Measurements from ENCODE around the gene SHISAL2A. TPM values are rescaled to one million over a fixed set of nuclear protein-coding genes. Genes with fewer than 3 reads are reported as not detected.
"Not testable (repeated sequence)": the region's sequence is repeated elsewhere in the genome, so short reads cannot be mapped to it uniquely, and the experiment has no call there.

SHISAL2A gene
- total RNA-seq, 4 donors from 2014 or later, result not detected

DNA sequence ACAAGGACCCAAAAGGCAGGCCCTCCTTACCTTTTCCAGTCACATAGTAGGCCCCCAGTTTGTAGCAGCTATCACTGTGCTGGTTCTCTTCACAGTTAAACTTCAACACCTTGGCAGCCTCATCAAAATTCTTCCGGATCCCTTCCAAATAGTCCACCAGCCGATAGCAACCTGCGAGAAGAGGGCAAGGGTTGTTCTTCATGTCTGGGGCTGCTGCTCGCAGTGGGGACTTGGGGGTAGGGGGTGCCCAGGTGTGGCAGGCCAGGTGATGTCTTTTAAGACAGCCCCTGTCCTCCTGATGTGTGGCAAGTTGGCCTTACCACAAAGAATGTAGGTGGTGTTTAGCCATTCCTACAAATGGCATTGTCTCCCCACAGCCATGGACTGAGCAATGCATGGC is 59.7 kb downstream of the SHISAL2A start:
- no peak for DNase-seq (ENCODE audit: low spot score)
- TF ChIP-seq, protein P1, sequence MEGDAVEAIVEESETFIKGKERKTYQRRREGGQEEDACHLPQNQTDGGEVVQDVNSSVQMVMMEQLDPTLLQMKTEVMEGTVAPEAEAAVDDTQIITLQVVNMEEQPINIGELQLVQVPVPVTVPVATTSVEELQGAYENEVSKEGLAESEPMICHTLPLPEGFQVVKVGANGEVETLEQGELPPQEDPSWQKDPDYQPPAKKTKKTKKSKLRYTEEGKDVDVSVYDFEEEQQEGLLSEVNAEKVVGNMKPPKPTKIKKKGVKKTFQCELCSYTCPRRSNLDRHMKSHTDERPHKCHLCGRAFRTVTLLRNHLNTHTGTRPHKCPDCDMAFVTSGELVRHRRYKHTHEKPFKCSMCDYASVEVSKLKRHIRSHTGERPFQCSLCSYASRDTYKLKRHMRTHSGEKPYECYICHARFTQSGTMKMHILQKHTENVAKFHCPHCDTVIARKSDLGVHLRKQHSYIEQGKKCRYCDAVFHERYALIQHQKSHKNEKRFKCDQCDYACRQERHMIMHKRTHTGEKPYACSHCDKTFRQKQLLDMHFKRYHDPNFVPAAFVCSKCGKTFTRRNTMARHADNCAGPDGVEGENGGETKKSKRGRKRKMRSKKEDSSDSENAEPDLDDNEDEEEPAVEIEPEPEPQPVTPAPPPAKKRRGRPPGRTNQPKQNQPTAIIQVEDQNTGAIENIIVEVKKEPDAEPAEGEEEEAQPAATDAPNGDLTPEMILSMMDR (IDR thresholded peaks at IDR 0.05), result no peak
- ATAC-seq (ENCODE audit: low FRiP score), result no peak

DNA sequence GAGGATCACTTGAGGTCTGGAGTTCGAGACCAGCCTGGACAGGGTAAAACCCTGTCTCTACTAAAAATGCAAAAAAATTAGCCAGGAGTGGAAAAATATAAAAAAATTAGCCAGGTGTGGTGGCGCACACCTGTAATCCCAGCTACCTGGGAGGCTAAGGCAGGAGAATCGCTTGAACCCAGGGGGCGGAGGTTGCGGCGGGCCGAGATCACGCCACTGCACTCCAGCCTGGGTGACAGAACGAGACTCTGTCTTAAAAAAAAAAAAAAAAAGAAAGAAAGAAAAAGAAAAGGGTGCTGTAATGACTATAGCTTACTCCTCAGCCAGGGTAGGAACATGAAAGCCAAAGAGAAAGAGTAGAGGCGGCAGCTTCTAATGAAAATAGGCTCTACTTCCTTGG is 60.4 kb downstream of the SHISAL2A start:
- not testable (repeated sequence) for DNase-seq (ENCODE audit: low spot score); ATAC-seq (ENCODE audit: low FRiP score)

DNA sequence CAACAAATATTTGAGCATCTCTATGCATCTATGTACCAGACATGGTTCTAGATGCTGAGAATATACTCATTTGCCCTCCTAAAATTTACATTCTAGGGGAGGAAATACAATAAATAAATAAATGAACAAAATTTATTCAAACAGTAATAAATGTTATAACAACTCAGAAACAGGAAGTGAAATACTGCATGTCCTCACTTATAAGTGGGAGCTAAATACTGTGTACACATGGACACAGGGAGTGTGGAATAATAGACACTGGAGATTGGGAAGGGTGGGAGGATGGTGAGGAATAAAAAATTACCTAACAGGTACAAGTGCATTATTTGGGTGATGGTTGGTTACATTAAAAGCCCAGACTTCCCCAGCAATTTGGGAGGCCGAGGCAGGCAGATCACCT is 60.9 kb downstream of the SHISAL2A start:
- ATAC-seq (ENCODE audit: low FRiP score), result no peak
- no peak for DNase-seq (ENCODE audit: low spot score)
- TF ChIP-seq, protein P1 (IDR thresholded peaks at IDR 0.05), result no peak

DNA sequence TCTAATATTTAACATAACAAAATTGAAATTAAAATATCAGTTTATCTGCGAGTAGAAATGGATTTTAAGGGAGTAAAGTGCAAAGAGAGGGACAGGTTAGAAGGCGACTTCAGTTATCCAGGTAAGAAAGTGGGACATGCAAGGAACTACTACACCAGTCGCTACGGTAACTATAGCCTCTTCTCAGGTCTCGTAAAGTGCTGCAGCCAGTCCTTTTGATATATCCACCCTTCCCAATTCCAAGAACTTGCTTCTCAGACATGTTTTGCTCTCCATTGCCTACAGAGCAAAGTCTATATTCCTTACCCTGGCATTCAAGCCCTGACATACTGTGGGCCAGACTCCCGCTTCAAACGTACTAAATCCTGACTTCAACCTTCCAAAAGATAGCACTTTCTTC is 62.7 kb downstream of the SHISAL2A start:
- TF ChIP-seq, protein P1 (IDR thresholded peaks at IDR 0.05), result no peak
- no peak for DNase-seq (ENCODE audit: low spot score)
- no peak for ATAC-seq (ENCODE audit: low FRiP score)

DNA sequence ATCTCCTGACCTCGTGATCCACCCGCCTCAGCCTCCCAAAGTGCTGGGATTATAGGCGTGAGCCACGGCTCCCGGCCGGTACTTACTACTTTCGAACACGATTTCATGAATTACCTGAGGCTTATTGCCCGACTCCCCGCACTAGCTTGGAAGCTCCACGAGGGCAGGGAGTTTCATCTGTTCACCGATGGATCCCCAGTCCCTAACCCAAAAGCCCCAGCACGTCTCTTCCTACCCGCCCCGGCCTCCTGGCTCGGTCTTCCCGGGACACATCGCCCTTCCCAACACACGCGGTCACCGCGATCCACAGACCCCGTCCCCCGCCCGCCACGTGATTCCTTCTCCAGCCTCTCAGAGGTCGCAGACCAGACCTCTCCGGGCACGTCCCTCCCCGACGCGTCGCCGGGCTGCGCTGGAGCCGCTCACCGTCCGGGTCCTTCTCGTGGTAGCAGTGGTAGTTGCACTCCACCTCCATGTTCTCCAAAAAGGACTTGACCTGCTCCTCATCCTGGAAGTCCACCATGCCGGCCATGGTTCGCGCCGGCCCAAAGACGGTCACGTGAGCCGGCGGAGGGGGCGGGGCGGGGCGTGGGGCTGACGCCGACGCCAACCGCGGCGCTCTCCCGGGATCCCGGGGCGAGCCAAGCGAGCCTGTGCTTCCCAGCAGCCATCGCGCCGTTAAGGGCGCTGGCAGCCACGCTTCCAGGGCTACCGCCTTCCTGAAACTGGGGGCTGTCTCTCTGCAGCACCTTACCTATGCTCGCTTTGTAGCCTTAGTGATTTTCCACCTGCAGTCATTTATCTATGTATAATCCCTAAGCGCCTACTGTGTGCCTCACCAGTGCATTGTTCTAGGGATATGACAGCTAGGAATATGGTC is 65.1 kb downstream of the SHISAL2A start, which contains the start of gene COA7:
COA7 (minus strand) TSS at position 553 of the 880 bp plus-strand sequence; CDS start at position 532, 21 bp downstream.
- ATAC-seq (ENCODE audit: low FRiP score), result peak; percentile 86
- DNase-seq (ENCODE audit: low spot score), result peak; percentile 74
- TF ChIP-seq, protein P1 (IDR thresholded peaks at IDR 0.05), result no peak

DNA sequence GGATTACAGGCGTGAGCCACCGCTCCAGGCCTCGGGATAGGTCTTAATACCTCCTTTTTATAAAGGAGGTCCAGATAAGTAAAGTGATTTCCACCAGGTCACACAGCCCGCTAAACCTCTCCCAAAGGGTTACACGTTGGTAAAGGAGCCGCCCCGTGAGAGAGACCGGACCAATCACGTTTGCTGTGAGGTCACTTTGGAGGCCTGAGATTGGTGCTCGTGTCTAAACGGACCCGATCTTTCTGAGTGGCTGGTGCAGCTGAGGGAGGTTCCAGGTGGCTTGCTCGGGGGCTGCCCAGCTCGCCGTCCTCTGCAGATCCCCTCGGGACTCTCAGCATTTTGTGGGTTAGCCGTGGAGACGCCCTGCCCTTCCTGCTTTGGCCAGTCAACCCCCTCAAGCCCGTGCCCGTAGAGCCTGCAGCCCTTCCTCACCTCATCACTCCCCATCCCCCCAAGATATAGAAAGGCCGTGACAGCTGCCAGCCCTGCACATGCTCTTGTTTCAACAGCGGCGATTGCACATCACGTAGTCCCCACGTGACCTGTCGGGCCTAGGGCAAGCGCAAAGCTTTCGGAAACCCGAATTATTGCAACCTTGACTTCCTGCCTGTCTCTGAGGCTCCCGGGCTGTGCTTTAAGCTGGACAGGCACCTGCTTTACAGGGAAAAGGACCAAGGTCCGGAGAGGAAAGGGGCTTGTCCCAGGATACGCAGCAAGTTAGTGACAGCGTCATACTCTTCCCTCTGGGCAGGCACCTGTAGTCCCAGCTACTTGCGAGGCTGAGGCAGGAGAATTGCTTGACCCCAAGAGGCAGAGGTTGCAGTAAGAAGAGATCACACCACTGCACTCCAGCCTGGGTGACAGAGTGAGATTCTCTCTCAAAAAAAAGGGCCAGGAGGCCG is 70.2 kb downstream of the SHISAL2A start:
- peak; percentile 94 for ATAC-seq (ENCODE audit: low FRiP score)
- DNase-seq (ENCODE audit: low spot score), result peak; percentile 73
- TF ChIP-seq, protein P1 (IDR thresholded peaks at IDR 0.05), result no peak

DNA sequence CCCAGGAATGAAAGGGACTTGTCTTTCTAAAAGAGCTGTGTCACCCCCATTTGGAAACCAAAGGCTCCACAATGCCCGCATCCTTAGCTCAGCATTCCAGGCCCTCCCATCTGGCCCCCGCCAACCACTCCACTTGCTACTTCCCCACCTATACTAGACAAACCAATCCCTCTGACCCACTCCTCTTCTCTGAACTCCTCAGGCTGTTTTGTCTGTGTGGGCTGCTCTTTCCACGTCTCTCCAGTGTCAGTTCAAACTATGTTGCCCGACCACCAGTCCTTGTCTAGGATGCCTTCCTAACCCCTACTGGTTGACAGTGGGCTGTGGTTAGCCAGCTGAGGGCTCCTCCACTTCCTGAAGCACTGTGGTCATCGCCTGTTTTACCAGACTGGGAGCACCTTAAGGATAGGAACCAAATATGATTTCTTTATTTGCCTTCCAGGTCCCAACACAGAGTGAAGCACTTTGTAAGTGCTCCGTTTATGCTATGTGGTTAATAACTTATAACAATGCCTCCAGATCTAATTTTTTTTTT is 73.2 kb downstream of the SHISAL2A start:
- TF ChIP-seq, protein P1 (IDR thresholded peaks at IDR 0.05), result no peak
- ATAC-seq (ENCODE audit: low FRiP score) (no peak), DNase-seq (ENCODE audit: low spot score) (no peak)

Measured in omental fat pad (tissue), 4 donors.